H1 (cell line): ENCODE results near the gene RIPOR2. TPM values are rescaled to one million over a fixed set of nuclear protein-coding genes. Genes with fewer than 3 reads are reported as not detected.

Source experiments
- CTCF ChIA-PET: fragments of 300-600 bp; sonication (Branson Sonifier 250); formaldehyde crosslinking; loops from one replicate; lab custom pipeline; 2021; ENCODE audit not compliant: partially characterized antibody; lab: Charles Lee
- POLR2A ChIA-PET: fragments of 300-600 bp; sonication (Branson Sonifier 250); formaldehyde crosslinking; loops from one replicate; lab custom pipeline; 2021; ENCODE audit warnings: inconsistent platforms; ENCODE audit not compliant: partially characterized antibody; lab: Charles Lee
- DNase-seq, 2 experiments: peaks; one replicate each; pipeline versions ENCODE4 v3.0.0 to v3.0.0-alpha.2; 2010 to 2022; ENCODE audit warnings: low spot score in 2 of 2, low read depth in 1 of 2, mixed read lengths in 1 of 2
- FAIRE-seq: peaks from 2 replicates; lab custom pipeline; 2011; peaks lifted over from hg19 to GRCh38; lab: Jason Lieb, UNC
- H2AFZ ChIP-seq: 2 replicates; pipeline ENCODE4 v1.8.1; 2012; ENCODE audit warnings: low read length, inconsistent platforms
- H2AK5ac ChIP-seq: 2 replicates; pipeline ENCODE4 v1.6.1; 2013; ENCODE audit warnings: low read depth, low read length
- H2BK120ac ChIP-seq: replicated peaks from 2 replicates; pipeline ENCODE3; 2013; ENCODE audit warnings: low read depth, low read length, inconsistent platforms
- H2BK12ac ChIP-seq: 2 replicates; pipeline ENCODE4 v1.6.1; 2013; ENCODE audit warnings: low read depth, low read length
- H2BK15ac ChIP-seq: 2 replicates; pipeline ENCODE4 v1.6.1; 2013; ENCODE audit warnings: low read length
- H2BK20ac ChIP-seq: 2 replicates; pipeline ENCODE4 v1.6.1; 2013; ENCODE audit warnings: low read length
- H2BK5ac ChIP-seq: 2 replicates; pipeline ENCODE4 v1.6.1; 2013; ENCODE audit warnings: low read depth, low read length
- H3K14ac ChIP-seq: 2 replicates; pipeline ENCODE4 v1.6.1; 2013; ENCODE audit warnings: inconsistent platforms; ENCODE audit not compliant: insufficient read length
- H3K18ac ChIP-seq: 2 replicates; pipeline ENCODE4 v1.6.1; 2013; ENCODE audit warnings: low read length; ENCODE audit errors: extremely low read depth
- H3K23ac ChIP-seq: 2 replicates; pipeline ENCODE4 v1.6.1; 2013; ENCODE audit warnings: inconsistent platforms; ENCODE audit not compliant: insufficient read length
- H3K23me2 ChIP-seq: 2 replicates; pipeline ENCODE4 v1.6.1; 2013; ENCODE audit warnings: low read depth, low read length
- H3K27ac ChIP-seq: 2 replicates; pipeline ENCODE4 v1.6.1; 2011; ENCODE audit warnings: low read depth, low read length, inconsistent platforms
- H3K27me3 ChIP-seq, 4 experiments: replicated peaks in 1 of 4; 1 replicate in 1 of 4; 2 replicates in 3 of 4; pipeline versions ENCODE4 v1.6.1 to v1.8.1; 2011 to 2013; ENCODE audit warnings: low read length in 3 of 4, mild to moderate bottlenecking in 3 of 4, inconsistent platforms in 2 of 4, mixed read lengths in 2 of 4, moderate library complexity in 1 of 4; ENCODE audit not compliant: control insufficient read depth in 3 of 4, insufficient read depth in 3 of 4; ENCODE audit errors: extremely low read depth in 1 of 4
- H3K36me3 ChIP-seq, 4 experiments: 2 replicates each; pipeline versions ENCODE4 v1.6.1 to v1.8.1; 2011 to 2013; ENCODE audit warnings: mild to moderate bottlenecking in 4 of 4, low read length in 3 of 4, moderate library complexity in 2 of 4, control low read depth in 1 of 4, inconsistent platforms in 1 of 4; ENCODE audit not compliant: insufficient read depth in 4 of 4, control insufficient read depth in 2 of 4
- H3K4ac ChIP-seq: replicated peaks from 2 replicates; pipeline ENCODE3; 2013; ENCODE audit warnings: low read length, low read depth, mixed read lengths, inconsistent platforms; ENCODE audit not compliant: insufficient read length
- H3K4me1 ChIP-seq, 4 experiments: replicated peaks in 1 of 4; 1 replicate in 1 of 4; 2 replicates in 3 of 4; pipeline versions ENCODE4 v1.6.1 to v1.8.1; 2011 to 2013; ENCODE audit warnings: low read length in 3 of 4, inconsistent platforms in 2 of 4, mixed read lengths in 1 of 4; ENCODE audit not compliant: insufficient read depth in 4 of 4, control insufficient read depth in 3 of 4
- H3K4me2 ChIP-seq, 2 experiments: 2 replicates each; pipeline versions ENCODE4 v1.6.1 to v1.8.1; 2011 to 2013; ENCODE audit warnings: low read depth in 2 of 2, low read length in 2 of 2, control low read depth in 1 of 2, inconsistent platforms in 1 of 2, mild to moderate bottlenecking in 1 of 2; ENCODE audit not compliant: insufficient read depth in 1 of 2
- H3K4me3 ChIP-seq, 4 experiments: fragments of 200-600, 300-600 bp in 1 of 4; sonication (generic), shearing (Covaris generic), sonication (Bioruptor Twin) in 1 of 4; 2 replicates each; pipeline versions ENCODE4 v1.5.1 to v1.8.1; 2011 to 2016; ENCODE audit warnings: low read length in 4 of 4, low read depth in 3 of 4, control low read depth in 2 of 4, inconsistent platforms in 2 of 4, mild to moderate bottlenecking in 2 of 4, mixed read lengths in 1 of 4, moderate library complexity in 1 of 4; ENCODE audit not compliant: insufficient read depth in 2 of 4; ENCODE audit errors: extremely low read depth in 1 of 4
- H3K56ac ChIP-seq: replicated peaks from 2 replicates; pipeline ENCODE3; 2013; ENCODE audit warnings: low read depth, mild to moderate bottlenecking, mixed read lengths, low read length, inconsistent platforms; ENCODE audit not compliant: insufficient read length
- H3K79me1 ChIP-seq: 2 replicates; pipeline ENCODE4 v1.6.1; 2013; ENCODE audit warnings: low read depth, low read length, control low read depth
- H3K79me2 ChIP-seq, 2 experiments: 2 replicates each; pipeline versions ENCODE4 v1.6.1 to v1.8.1; 2012 to 2013; ENCODE audit warnings: low read length in 2 of 2, mild to moderate bottlenecking in 2 of 2, inconsistent platforms in 1 of 2; ENCODE audit not compliant: insufficient read depth in 2 of 2, control insufficient read depth in 1 of 2
- H3K9ac ChIP-seq, 4 experiments: replicated peaks in 1 of 4; 1 replicate in 1 of 4; 2 replicates in 3 of 4; pipeline versions ENCODE4 v1.6.1 to v1.8.1; 2011 to 2013; ENCODE audit warnings: low read depth in 3 of 4, low read length in 3 of 4, control low read depth in 2 of 4, mild to moderate bottlenecking in 2 of 4, moderate library complexity in 2 of 4, inconsistent platforms in 1 of 4; ENCODE audit errors: extremely low read depth in 1 of 4
- H3K9me3 ChIP-seq, 2 experiments: 2 replicates each; pipeline versions ENCODE4 v1.6.1 to v1.8.1; 2012 to 2013; ENCODE audit warnings: mild to moderate bottlenecking in 2 of 2, moderate library complexity in 2 of 2, control low read depth in 1 of 2, inconsistent platforms in 1 of 2, low read depth in 1 of 2, low read length in 1 of 2, mixed read lengths in 1 of 2; ENCODE audit not compliant: insufficient read depth in 2 of 2
- H4K20me1 ChIP-seq, 2 experiments: replicated peaks in 1 of 2; 2 replicates each; pipeline versions ENCODE3 to v1.8.1; 2011 to 2013; ENCODE audit warnings: inconsistent platforms in 2 of 2, low read length in 2 of 2, mild to moderate bottlenecking in 1 of 2; ENCODE audit not compliant: insufficient read depth in 2 of 2, control insufficient read depth in 1 of 2
- H4K5ac ChIP-seq: 2 replicates; pipeline ENCODE4 v1.6.1; 2013; ENCODE audit warnings: low read length, low read depth, mixed read lengths, inconsistent platforms; ENCODE audit not compliant: insufficient read length
- H4K8ac ChIP-seq: 2 replicates; pipeline ENCODE4 v1.8.0; 2013; ENCODE audit warnings: mild to moderate bottlenecking, moderate library complexity, low read length, inconsistent platforms; ENCODE audit not compliant: insufficient read depth; ENCODE audit errors: extremely low read depth
- H4K91ac ChIP-seq: replicated peaks from 2 replicates; pipeline ENCODE3; 2013; ENCODE audit warnings: low read length, mixed read lengths, inconsistent platforms; ENCODE audit not compliant: insufficient read length
- JUN ChIP-seq: IDR thresholded peaks from 2 replicates; pipeline ENCODE4 v1.6.1; 2011; ENCODE audit warnings: low read depth, mild to moderate bottlenecking, improper control_type of control experiment, low read length
- RAD21 ChIP-seq, 2 experiments: IDR thresholded peaks in 1 of 2; conservative IDR thresholded peaks in 1 of 2; 2 replicates each; pipeline ENCODE4 v1.6.1; 2011; ENCODE audit warnings: low read depth in 2 of 2, low read length in 2 of 2, improper control_type of control experiment in 1 of 2, inconsistent platforms in 1 of 2, mild to moderate bottlenecking in 1 of 2, moderate library complexity in 1 of 2
- WGBS, 2 experiments: shearing (Covaris generic) in 1 of 2; methylation state at CpG; one replicate each; pipeline versions ENCODE4 v1.1.6 to v1.1.7; 2013 to 2015; ENCODE audit warnings: low lambda C conversion rate in 2 of 2, mixed read lengths in 2 of 2, inconsistent platforms in 1 of 2, low coverage in 1 of 2, missing lambda C conversion rate in 1 of 2; ENCODE audit not compliant: insufficient replicate concordance in 2 of 2, insufficient coverage in 1 of 2, insufficient read length in 1 of 2; ENCODE audit errors: extremely low coverage in 1 of 2, missing lambda C conversion rate in 1 of 2; 5-methylcytosine and 5-hydroxymethylcytosine counted together
- polyA plus RNA-seq, 7 experiments: library from polyadenylated mRNA; depleted of rRNA in 3 of 7; stranded (reverse) in 5 of 7; unstranded in 2 of 7; fragments of >200 nt in 5 of 7; fragments of 200-250 nt in 2 of 7; gene quantifications; 1 replicate in 5 of 7; 2 replicates in 1 of 7; 4 replicates in 1 of 7; pipeline versions ENCODE4 v1.2.1 to v1.2.3, GENCODE V29; 2011 to 2013; ENCODE audit warnings: missing spikeins in 2 of 7, mixed read lengths in 2 of 7
- total RNA-seq: library from RNA; stranded (reverse); fragmentation: NEBNext Ultra II Directional; extraction: Animal tissue kit (Norgen Biotek cat#: 25700); gene quantifications from 2 replicates; pipeline ENCODE4 v1.2.1, GENCODE V29; 2021

The RIPOR2 gene
- total and polyA plus RNA-seq, 2 of the 8 experiments (the other 6 are each of a cell fraction or from before 2014, with no cell fraction given), result 16.7 to 45.6 TPM

GRCh38 chr6:24827162-24827561, 108.6 kb downstream of the RIPOR2 start:
- no peak overlapping the region for H4K8ac ChIP-seq
- no peak overlapping the region for H4K91ac ChIP-seq
- no peak overlapping the region for H3K14ac ChIP-seq
- H3K4me2 ChIP-seq, result no peak overlapping the region
- no peak overlapping the region; the same call in 1 of the 2 replicates for H3K27ac ChIP-seq
- 0 out of 2 replicates have a peak overlapping the region, but pooled peaks have one; percentile 6 for H2BK5ac ChIP-seq
- no peaks in the 10 kb centered on the region; the same call in 1 of the 2 replicates for H3K23me2 ChIP-seq
- whole genome bisulfite sequencing, 2 experiments, result 95% methylated on average over 3 of the region's 3 CpGs; no CpG with 5 or more reads in 1 of the 2 experiments
- H3K36me3 ChIP-seq, result peaks cover 0 to 2% (median under 1%) of the 10 kb centered on the region in 4 experiments; a peak in 3 of 8 replicates
- no peak overlapping the region for H2BK12ac ChIP-seq
- no peaks in the 10 kb centered on the region for H3K79me1 ChIP-seq
- H3K4me1 ChIP-seq, result 0 out of 7 replicates have a peak, but pooled peaks cover 0 to 2% (median 0%) of the 10 kb centered on the region in 4 experiments
- no peaks in the 10 kb centered on the region for H3K27me3 ChIP-seq
- H3K4ac ChIP-seq, result no peak overlapping the region
- H2BK20ac ChIP-seq, result no peak overlapping the region; the same call in 1 of the 2 replicates
- H3K18ac ChIP-seq, result no peak overlapping the region
- ChIA-PET CTCF (interaction anchor here (0.6 to 3.2 kb wide), 4 partner anchors 16 to 247 kb away, joined by 3 to 15 read pairs (median 4); no protein-coding TSS in a partner anchor), POLR2A (no interaction called here)
- no peak overlapping the region for H2AFZ ChIP-seq
- FAIRE-seq (no peak), DNase-seq (no peak)
- H3K23ac ChIP-seq, result no peak overlapping the region
- TF ChIP-seq RAD21 (IDR thresholded peaks at IDR 0.05 in 1 of 2, conservative IDR thresholded peaks at IDR 0.05 in 1 of 2; ENCODE audit: low read depth in 2 of 2, low read length in 2 of 2) (peak; percentile 23 to 27; a peak in 3 of 4 replicates), JUN (no peak)
- H3K79me2 ChIP-seq, result no peaks in the 10 kb centered on the region
- H3K9ac ChIP-seq, result no peak overlapping the region
- H2AK5ac ChIP-seq, result no peak overlapping the region; the same call in 1 of the 2 replicates
- no peak overlapping the region for H3K4me3 ChIP-seq
- H3K9me3 ChIP-seq, result no peaks in the 10 kb centered on the region
- no peak overlapping the region for H4K5ac ChIP-seq
- H4K20me1 ChIP-seq, result peaks cover 0 to 2% of the 10 kb centered on the region in 2 experiments
- no peak overlapping the region for H3K56ac ChIP-seq
- H2BK15ac ChIP-seq, result no peak overlapping the region
- H2BK120ac ChIP-seq, result peak overlapping the region; percentile 7
